Left kidney (tissue), 2 donors: ENCODE data around the gene SYNJ1. TPM values are rescaled to one million over a fixed set of nuclear protein-coding genes. Genes with fewer than 3 reads are reported as not detected.
"Not testable (repeated sequence)": the region's sequence is repeated elsewhere in the genome, so short reads cannot be mapped to it uniquely, and the experiment has no call there.

Experiments
- DNase-seq: peaks from one replicate; pipeline ENCODE4 v3.0.0-alpha.2; 2013
- polyA plus RNA-seq: library from polyadenylated mRNA; unstranded; fragments of 120-200 nt; gene quantifications from one replicate; pipeline ENCODE4 v1.2.1, GENCODE V29; 2013; ENCODE audit not compliant: insufficient read length

SYNJ1 gene
- polyA plus RNA-seq, 1 donor = 19.4 TPM

DNA sequence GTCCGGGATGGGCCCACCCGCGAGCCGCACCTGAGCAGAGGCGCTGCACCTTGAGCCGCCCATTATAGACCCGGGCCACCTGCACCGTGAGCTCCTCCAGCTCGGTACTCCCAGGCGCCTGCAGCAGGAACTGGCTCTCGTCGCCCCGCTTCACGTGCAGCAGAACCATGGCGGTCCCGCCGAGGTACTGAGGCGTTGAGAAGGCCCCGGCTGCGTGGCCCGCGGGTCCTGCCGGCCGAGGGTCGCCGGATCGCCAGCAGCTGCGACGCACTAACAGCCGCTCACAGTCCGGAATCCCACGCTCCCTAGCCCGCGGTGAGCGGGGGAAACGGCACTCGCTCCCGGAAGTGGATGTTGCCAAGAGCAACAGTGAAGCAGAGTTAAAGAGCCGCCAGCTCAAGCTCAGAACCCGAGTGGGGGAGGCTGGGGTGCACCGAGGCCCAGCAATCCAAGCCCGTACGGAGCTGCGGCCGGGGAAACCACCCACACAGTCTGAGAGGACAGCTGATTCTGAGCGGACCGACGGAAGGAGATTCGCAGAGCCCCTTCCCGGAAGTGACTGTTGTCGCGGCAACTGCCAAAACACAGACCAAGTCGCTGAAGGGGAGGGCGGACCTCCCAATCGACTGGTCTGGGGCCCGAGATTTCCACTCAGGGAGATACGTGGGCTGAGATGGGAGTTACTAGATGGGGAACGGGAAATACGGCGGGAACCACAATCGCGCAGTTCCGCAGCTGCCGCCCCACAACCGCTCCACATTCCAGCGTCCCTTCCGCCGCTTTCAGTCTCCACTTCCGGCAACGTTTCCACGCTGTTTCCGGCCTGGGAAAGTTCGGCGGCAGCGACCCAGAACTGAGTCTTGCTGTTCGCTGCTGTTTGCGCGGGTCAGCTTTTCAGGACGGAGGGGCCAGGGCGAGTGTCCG lies 115.5 kb downstream of the SYNJ1 start, which contains the start of gene CFAP298:
Gene CFAP298 (minus strand): TSS at position 303 of the 924 bp plus-strand sequence. CDS start 134 bp downstream, at position 169.
- peak; percentile 92 for DNase-seq

GRCh38 chr21:32611471-32611997 lies 116.3 kb downstream of the SYNJ1 start:
- DNase-seq = no peak

- DNase-seq = not testable (repeated sequence)
Measured at GRCh38 chr21:32610940-32611339, 116.9 kb downstream of the SYNJ1 start.

GRCh38 chr21:32608851-32609250 lies 119.0 kb downstream of the SYNJ1 start:
- DNase-seq = no peak

DNA sequence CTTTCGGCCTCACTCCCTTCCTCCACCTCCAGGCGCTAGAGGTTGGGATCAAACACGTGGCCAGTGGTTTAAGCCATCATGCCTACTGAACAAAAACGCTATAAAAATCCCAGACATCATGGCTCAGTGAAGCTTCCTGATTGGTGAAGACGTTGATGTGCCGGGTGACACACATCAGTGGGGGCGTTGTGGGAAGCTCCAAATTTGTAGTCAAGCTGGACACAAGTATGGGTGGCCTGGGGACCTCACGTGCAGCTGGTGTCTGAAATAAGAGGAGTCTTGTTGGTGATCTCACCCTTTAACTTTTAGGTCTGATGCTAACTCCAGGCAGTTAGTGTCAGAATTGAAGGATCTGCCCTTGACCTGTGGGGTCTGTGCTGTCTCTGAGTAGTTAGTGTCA lies 122.3 kb downstream of the SYNJ1 start:
- no peak for DNase-seq

- no peak for DNase-seq
Measured at GRCh38 chr21:32604464-32604863, 123.3 kb downstream of the SYNJ1 start.

- DNase-seq = no peak
Measured at GRCh38 chr21:32603131-32603530, 124.7 kb downstream of the SYNJ1 start.

DNA sequence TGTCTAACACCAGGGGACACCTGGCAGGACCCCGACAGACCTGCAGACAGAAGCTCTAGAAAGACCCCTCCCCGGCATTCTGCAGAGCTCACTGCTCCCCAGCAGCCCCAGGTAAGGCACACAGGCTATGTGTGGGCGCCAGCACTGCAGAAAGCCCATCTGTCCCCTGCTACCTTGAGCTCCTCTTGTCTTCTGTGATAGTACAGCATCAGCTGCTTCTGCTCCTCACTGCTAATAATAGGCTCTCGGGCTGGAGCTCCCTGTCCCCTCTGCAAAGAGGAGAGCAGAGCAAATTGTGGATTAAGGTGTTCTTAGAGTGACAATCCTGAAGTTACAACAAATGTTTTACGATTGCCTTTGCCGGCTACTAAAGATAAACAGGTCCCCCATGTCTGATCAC lies 125.7 kb downstream of the SYNJ1 start:
- no peak for DNase-seq

- no peak for DNase-seq
Measured at GRCh38 chr21:32599526-32599925, 128.3 kb downstream of the SYNJ1 start.

GRCh38 chr21:32599091-32599490 lies 128.7 kb downstream of the SYNJ1 start:
- peak; percentile 72 for DNase-seq

- no peak for DNase-seq
Measured at GRCh38 chr21:32597205-32597604, 130.6 kb downstream of the SYNJ1 start.

DNA sequence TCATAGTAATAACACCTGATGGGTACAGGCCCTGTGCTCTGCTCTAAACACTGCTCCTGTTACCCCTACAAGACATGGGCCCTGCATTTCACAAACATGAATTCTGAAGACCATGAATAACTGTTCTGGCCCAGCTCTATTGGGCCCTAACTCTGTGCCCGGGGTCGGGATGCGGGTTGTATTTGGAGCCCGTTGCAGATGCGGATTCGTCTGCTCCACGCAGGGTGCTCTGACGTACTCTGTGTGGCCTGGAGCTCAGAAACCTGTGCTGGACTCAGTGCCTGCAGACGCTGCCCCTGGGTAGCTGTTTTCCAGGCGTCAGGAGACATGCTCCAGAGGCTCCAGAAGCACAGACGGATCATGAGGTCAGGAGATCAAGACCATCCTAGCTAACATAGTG lies 132.4 kb downstream of the SYNJ1 start:
- no peak for DNase-seq

DNA sequence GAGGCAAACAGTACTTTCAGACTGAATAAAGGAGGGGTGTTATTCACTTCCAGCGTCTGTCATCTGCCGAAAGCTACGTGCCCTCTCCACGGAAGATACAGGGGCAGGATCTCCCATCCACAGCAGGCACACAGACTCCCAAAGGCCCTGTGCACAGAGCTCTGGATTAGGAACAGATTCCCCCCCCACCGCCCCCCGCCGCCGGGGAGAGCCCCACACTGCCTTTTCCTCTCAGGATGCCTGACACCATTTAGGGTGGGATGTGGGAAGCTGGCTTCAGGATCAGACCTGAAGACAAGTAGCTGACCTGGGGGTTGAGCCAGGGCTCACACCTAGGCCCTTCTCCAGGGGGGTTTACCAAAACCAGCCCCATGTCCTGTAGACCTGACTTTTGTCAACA lies 134.1 kb downstream of the SYNJ1 start:
- no peak for DNase-seq

DNA sequence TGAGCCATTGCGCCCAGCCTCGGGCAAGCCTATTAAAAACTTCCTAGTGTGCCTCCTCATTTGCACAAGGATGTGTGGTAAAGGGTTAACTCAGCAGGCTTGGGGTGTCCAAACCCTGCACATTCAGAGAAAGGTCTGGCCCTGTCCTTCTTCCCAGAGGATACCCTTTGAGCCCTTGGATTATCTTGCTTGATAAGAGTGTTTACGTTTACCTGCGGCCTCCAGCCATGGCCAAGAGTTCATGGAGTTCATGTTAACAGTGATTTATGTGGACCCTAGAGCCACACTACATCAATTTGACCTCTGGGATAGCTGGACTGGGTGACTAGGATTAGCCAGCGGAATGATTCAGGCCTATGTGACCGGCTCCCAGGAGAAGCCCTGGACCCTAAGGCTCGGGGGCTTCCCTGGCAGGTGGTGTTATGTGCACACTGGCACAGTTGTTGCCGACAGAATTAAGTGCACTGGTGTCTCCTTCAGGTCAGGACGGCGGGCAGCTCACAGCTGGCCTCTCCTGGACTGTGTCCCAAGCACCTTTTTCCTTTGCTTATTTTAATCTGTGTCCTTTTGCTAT lies 134.8 kb downstream of the SYNJ1 start:
- no peak for DNase-seq

- no peak for DNase-seq
Measured at GRCh38 chr21:32590130-32590529, 137.7 kb downstream of the SYNJ1 start.

DNA sequence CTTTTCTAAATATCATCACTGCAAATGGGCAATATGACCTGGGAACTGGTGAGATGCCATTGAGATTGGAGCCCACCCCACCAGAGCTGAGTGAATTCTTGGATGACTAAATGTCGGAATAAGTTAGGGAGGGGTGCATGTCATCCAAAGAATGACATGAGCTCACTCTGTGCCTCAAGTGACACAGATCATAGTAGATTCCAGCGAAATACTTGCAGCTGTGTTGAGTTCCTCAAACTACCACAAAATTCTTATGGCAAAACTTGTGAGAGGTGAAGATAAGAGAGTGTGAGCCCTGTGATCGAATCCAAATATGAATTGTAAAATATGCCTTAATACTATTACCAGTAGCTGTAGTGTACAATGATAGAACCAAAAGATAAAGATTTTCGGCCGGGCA lies 140.2 kb downstream of the SYNJ1 start:
- no peak for DNase-seq

DNA sequence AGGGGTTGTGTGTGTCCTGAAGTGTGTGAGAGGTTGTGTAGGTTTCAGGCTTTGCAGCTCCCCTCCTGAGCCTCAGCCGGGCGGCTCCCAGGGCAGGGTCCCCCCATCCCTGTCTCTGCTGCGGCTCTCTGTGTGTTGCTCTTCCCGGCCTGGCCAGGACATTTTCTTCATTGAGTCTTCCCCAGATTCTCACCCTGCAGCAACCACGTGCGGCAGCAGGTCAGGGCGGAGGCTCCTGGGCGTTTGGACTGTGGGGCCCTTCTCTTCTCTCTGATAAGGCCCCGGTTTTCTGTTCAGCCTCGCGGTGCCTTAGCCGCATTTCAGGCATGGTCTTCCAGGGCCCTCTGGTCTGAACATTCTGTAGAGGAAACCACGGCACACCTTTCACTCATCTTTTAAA lies 140.7 kb downstream of the SYNJ1 start:
- no peak for DNase-seq

- no peak for DNase-seq
Measured at GRCh38 chr21:32585970-32586369, 141.8 kb downstream of the SYNJ1 start.

DNA sequence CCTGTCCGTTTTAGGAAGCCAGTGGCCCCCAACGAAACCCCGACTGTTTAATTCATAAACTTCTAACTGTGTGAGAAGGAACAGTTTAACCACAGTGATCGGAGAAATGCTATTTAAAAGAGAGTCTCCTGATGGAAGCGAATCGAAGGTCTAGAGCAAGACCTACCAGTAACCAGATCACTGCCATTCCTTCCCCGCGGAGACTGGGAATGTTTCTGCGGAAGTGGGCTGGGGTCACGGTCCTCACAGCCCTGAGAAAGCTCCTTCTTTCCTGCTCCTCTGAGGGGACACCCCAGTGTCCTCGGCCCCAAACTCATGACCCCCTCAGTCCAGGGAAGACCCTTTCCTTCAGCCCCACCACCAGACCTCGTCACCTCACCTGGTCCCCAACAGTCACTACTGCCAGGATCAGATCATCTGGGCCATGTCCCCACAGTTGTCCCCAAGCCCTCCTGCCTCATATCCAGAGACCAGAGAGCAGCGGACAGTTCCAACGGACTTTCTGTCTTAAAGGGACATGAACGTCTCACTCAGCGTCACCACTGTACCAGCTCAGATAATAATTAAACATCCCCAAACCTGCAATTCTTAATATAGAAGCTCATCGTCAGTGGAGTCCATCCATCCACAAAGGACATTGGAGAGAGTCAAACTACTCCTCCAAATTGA lies 142.6 kb downstream of the SYNJ1 start, which contains the start of gene TCP10L:
Gene TCP10L (minus strand): TSS at position 482 of the 669 bp plus-strand sequence. CDS start 1,219 bp downstream, outside the sequence.
- no peak for DNase-seq

DNA sequence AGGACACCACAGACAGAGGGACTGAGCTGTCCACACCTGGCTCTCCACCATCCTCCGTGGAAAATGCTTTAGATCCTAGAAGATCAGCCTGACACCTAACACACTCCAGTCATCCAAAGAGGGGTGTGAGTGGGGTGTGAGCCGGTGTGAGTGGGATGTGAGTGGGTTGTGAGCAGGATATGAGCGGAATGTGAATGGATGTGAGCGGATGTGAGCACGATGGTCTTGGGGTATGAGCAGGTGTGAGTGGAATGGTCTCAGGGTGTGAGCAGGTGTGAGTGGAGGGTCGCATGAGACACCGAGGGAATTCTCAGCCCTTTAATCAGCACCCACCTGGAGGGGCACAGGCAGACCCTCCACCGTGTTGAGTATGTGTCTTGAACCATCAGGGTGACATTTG lies 143.3 kb downstream of the SYNJ1 start:
- DNase-seq = no peak

GRCh38 chr21:32581732-32582131 lies 146.1 kb downstream of the SYNJ1 start:
- DNase-seq = no peak

DNA sequence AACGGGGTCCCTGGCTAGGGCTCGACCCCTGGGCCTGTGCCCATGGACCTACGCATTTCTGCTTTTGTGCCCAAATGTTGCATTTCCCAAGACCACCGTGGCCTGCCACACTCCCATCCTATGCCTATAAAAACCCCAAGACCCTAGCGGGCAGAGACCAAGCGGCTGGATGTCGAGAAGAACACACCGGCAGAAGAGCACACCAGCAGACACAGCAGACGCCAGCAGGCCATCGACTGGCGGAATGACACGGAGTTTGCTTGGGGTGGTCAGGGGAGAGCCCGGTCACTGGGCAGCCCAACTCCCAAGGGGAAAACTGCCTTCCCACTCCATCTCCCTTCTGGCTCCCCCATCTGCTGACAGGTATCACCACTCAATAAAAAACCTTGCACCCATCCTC lies 146.9 kb downstream of the SYNJ1 start:
- no peak for DNase-seq
